Endothelial cell of umbilical vein (primary cell): ENCODE measurements around the gene TM9SF2. TPM values are rescaled to one million over a fixed set of nuclear protein-coding genes. Genes with fewer than 3 reads are reported as not detected.

ENCODE experiments used
- BruUV-seq: library from RNA; stranded (reverse); fragments of 400-500 nt; replicated peaks from 2 replicates; lab custom pipeline; 2021; lab: Mats Ljungman, UMichigan
- CTCF ChIA-PET: fragments of 300-600, 350-600 bp; sonication (Branson Sonifier 250); formaldehyde crosslinking; loops from one replicate; lab custom pipeline; 2021; ENCODE audit warnings: antibody characterized with exemption, inconsistent platforms; lab: Charles Lee
- POLR2A ChIA-PET: fragments of 300-600, 350-600 bp; sonication (Branson Sonifier 250); formaldehyde crosslinking; loops from one replicate; lab custom pipeline; 2021; ENCODE audit warnings: antibody characterized with exemption, inconsistent platforms; lab: Charles Lee
- DNase-seq: peaks from one replicate; pipeline ENCODE4 v3.0.0-alpha.2; 2011; ENCODE audit warnings: low read depth, low spot score
- FAIRE-seq: peaks from 2 replicates; lab custom pipeline; 2011; peaks lifted over from hg19 to GRCh38; lab: Jason Lieb, UNC
- H2AFZ ChIP-seq: 2 replicates; pipeline ENCODE4 v1.6.0; 2012; ENCODE audit warnings: low read depth, low read length, control low read depth, inconsistent platforms
- H3K27ac ChIP-seq: 2 replicates; pipeline ENCODE4 v1.5.1; 2011; ENCODE audit warnings: low read depth, mild to moderate bottlenecking, control low read depth, low read length, moderate library complexity; ENCODE audit not compliant: insufficient read depth
- H3K27me3 ChIP-seq, 2 experiments: 2 replicates each; pipeline versions ENCODE4 v1.6.0 to v1.6.1; 2011; ENCODE audit warnings: low read length in 2 of 2, mixed read lengths in 1 of 2; ENCODE audit not compliant: control insufficient read depth in 2 of 2, insufficient read depth in 2 of 2
- H3K36me3 ChIP-seq, 2 experiments: 2 replicates in 1 of 2; 3 replicates in 1 of 2; pipeline ENCODE4 v1.5.1; 2011; ENCODE audit warnings: low read length in 2 of 2, mild to moderate bottlenecking in 1 of 2, moderate library complexity in 1 of 2; ENCODE audit not compliant: control insufficient read depth in 2 of 2, insufficient read depth in 2 of 2; ENCODE audit errors: extremely low read depth in 1 of 2
- H3K4me1 ChIP-seq: 3 replicates; pipeline ENCODE4 v1.5.1; 2011; ENCODE audit warnings: mild to moderate bottlenecking, low read length; ENCODE audit not compliant: control insufficient read depth, insufficient read depth; ENCODE audit errors: extremely low read depth
- H3K4me2 ChIP-seq: 2 replicates; pipeline ENCODE4 v1.6.1; 2011; ENCODE audit warnings: low read length, control low read depth, mixed read lengths; ENCODE audit not compliant: insufficient read depth
- H3K4me3 ChIP-seq, 3 experiments: fragments of 200-600 bp in 1 of 3; sonication (generic), shearing (Covaris generic) in 1 of 3; replicated peaks in 1 of 3; 2 replicates each; pipeline ENCODE4 v1.5.1; 2011 to 2016; ENCODE audit warnings: control low read depth in 3 of 3, low read length in 3 of 3, mild to moderate bottlenecking in 2 of 3, inconsistent platforms in 1 of 3, low read depth in 1 of 3, moderate library complexity in 1 of 3; ENCODE audit not compliant: insufficient read depth in 1 of 3
- H3K79me2 ChIP-seq: 2 replicates; pipeline ENCODE4 v1.6.0; 2012; ENCODE audit warnings: low read length, inconsistent platforms; ENCODE audit not compliant: control insufficient read depth, insufficient read depth
- H3K9ac ChIP-seq: replicated peaks from 2 replicates; pipeline ENCODE3; 2011; ENCODE audit warnings: low read length, control low read depth; ENCODE audit not compliant: insufficient read depth; ENCODE audit errors: extremely low read depth
- H3K9me1 ChIP-seq: replicated peaks from 3 replicates; pipeline ENCODE4 v1.6.0; 2011; ENCODE audit warnings: mild to moderate bottlenecking, low read length; ENCODE audit not compliant: control insufficient read depth, insufficient read depth; ENCODE audit errors: extremely low read depth
- H3K9me3 ChIP-seq: replicated peaks from 2 replicates; pipeline ENCODE4 v1.5.1; 2012; ENCODE audit warnings: low read length, inconsistent platforms; ENCODE audit not compliant: control insufficient read depth, insufficient read depth
- H4K20me1 ChIP-seq: replicated peaks from 2 replicates; pipeline ENCODE3; 2011; ENCODE audit warnings: mild to moderate bottlenecking, low read length; ENCODE audit not compliant: control insufficient read depth, insufficient read depth; ENCODE audit errors: extremely low read depth
- CTCF ChIP-seq, 2 donors: IDR thresholded peaks; 1 replicate in 1 of 2; 2 replicates in 1 of 2; pipeline ENCODE4 v1.5.1; 2011; ENCODE audit warnings: low read length in 2 of 2, mild to moderate bottlenecking in 2 of 2, moderate library complexity in 2 of 2, control low read depth in 1 of 2, inconsistent platforms in 1 of 2, low read depth in 1 of 2; ENCODE audit not compliant: insufficient read depth in 1 of 2; ENCODE audit errors: extremely low read depth in 1 of 2
- EZH2 ChIP-seq: IDR thresholded peaks from 2 replicates; pipeline ENCODE4 v1.6.1; 2012; ENCODE audit warnings: borderline replicate concordance, low read depth, mild to moderate bottlenecking, moderate library complexity, low read length, inconsistent platforms; ENCODE audit not compliant: severe bottlenecking
- FOS ChIP-seq: IDR thresholded peaks from 2 replicates; pipeline ENCODE4 v1.6.1; 2011; ENCODE audit warnings: mild to moderate bottlenecking, low read length, moderate library complexity, borderline replicate concordance; ENCODE audit not compliant: insufficient read depth
- GATA2 ChIP-seq: IDR thresholded peaks from 2 replicates; pipeline ENCODE4 v1.7.0; 2011; ENCODE audit warnings: low read depth, mild to moderate bottlenecking, moderate library complexity, mixed read lengths, low read length; ENCODE audit not compliant: insufficient read length, insufficient read depth
- JUN ChIP-seq: IDR thresholded peaks from 2 replicates; pipeline ENCODE4 v1.6.1; 2011; ENCODE audit warnings: borderline replicate concordance, low read depth; ENCODE audit not compliant: insufficient read length, insufficient read depth
- MAX ChIP-seq: IDR thresholded peaks from 2 replicates; pipeline ENCODE4 v1.6.1; 2011; ENCODE audit not compliant: insufficient read depth, insufficient read length
- MYC ChIP-seq: IDR thresholded peaks from one replicate; pipeline ENCODE4 v1.6.1; 2011; ENCODE audit warnings: mild to moderate bottlenecking, low read depth, low read length
- POLR2A ChIP-seq: IDR thresholded peaks from 2 replicates; pipeline ENCODE4 v1.6.1; 2012; ENCODE audit warnings: low read depth, mild to moderate bottlenecking, control low read depth, low read length
- POLR2AphosphoS5 ChIP-seq: IDR thresholded peaks from 2 replicates; pipeline ENCODE4 v1.6.1; 2012; ENCODE audit warnings: low read depth, mild to moderate bottlenecking, control low read depth, low read length, moderate library complexity; ENCODE audit not compliant: insufficient read depth
- dilution Hi-C: fragments of 300-500 bp; cut with MboI; formaldehyde crosslinking; loops from one replicate; pipeline ENCODE4 v1.15.0; 2019; ENCODE audit warnings: low sequenced_read_pairs; ENCODE audit not compliant: extremely low pct_ligation_motif_present
- intact Hi-C: fragments of 100-400 bp; cut with micrococcal nuclease; formaldehyde crosslinking; loops from one replicate; pipeline ENCODE4 v1.10.0; 2022
- polyA plus RNA-seq, 4 experiments: library from polyadenylated mRNA; depleted of rRNA in 3 of 4; stranded (reverse) in 3 of 4; unstranded in 1 of 4; fragments of >200 nt; gene quantifications; 2 replicates each; pipeline versions ENCODE4 v1.2.1 to v1.2.3, GENCODE V29; 2011 to 2012; ENCODE audit warnings: missing spikeins in 1 of 4
- total RNA-seq: library from RNA; stranded (reverse); gene quantifications from 2 replicates; pipeline ENCODE4 v1.2.3, GENCODE V29; 2021

The TM9SF2 gene
- total and polyA plus RNA-seq, 2 donors (not counting 3 experiments of a cell fraction or from before 2014, with no cell fraction given) = 76.0 to 90.0 TPM

- POLR2A ChIA-PET = no interaction called here
- Histone ChIP-seq H3K9me3 (no peaks in the 10 kb centered on the region), H3K9me1 (no peaks in the 10 kb centered on the region), H3K4me3 (no peak overlapping the region), H3K4me1 (peaks cover 18% of the 10 kb centered on the region), H3K36me3 (no peaks in the 10 kb centered on the region), H3K27me3 (no peaks in the 10 kb centered on the region), H2AFZ (no peak overlapping the region), H3K4me2 (no peak overlapping the region), H4K20me1 (peaks cover 8% of the 10 kb centered on the region), H3K79me2 (peaks cover 91% of the 10 kb centered on the region), H3K9ac (no peak overlapping the region), H3K27ac (no peak overlapping the region)
- CTCF ChIA-PET = interaction anchor here (1.2 to 3.3 kb wide), 3 partner anchors 28 to 66 kb away, joined by 3 to 81 read pairs (median 3); no protein-coding TSS in a partner anchor
- no peak for DNase-seq
- dilution Hi-C loops (no loop called here), intact Hi-C loops (no loop called here)
- no TSS peak for BruUV-seq
- FAIRE-seq = no peak
- no peak for TF ChIP-seq EZH2
- TF ChIP-seq MYC = no peak
- no peak for TF ChIP-seq JUN
- no peak for TF ChIP-seq POLR2A
- TF ChIP-seq MAX = no peak
- TF ChIP-seq POLR2AphosphoS5 = no peak
- no peak for TF ChIP-seq GATA2
- TF ChIP-seq FOS = no peak
- no peak for TF ChIP-seq CTCF (IDR thresholded peaks at IDR 0.05; ENCODE audit: extremely low read depth in 1 of 2, insufficient read depth in 1 of 2, low read depth in 1 of 2, low read length in 2 of 2)
Observed at GRCh38 chr13:99507551-99507950, 6.3 kb downstream of the TM9SF2 start.
